ENCODE data around the gene CACNB1. TPM values are rescaled to one million over a fixed set of nuclear protein-coding genes. Genes with fewer than 3 reads are reported as not detected.
A peak's percentile ranks its signal among the peaks of the same experiment; 100 is the strongest.

CACNB1 gene
- polyA plus RNA-seq, 1 donor (not counting 4 experiments of a cell fraction or from before 2014, with no cell fraction given): 4.0 TPM

DNA sequence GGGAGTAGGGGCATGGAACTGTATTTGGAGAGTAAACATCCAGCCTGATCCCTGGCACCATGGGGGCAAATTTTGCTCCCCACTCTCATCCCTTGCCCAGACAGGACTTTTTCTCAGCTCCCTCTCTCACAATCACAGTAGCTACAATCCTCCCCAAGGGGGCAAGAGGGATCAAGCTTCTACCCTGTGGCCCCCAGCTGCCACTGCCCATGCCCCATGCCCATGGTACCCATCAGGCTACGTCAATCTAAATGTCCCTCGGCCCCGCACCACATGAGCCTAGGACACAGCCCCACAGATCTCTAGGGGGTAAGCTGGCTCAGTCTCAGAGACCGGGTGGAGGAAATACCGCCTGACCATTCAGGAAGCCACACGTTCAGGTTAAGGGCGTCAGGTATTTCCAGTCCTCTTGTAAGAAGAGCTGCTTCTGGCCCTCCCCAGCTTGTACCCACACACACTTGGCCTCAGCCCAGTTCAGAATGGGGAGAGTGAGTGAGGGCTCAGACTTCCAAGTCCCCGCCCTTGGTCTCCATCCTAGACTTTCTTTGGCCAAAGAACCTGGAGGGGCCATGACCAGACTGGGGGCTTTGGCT lies 1.8 kb downstream of the CACNB1 start:
- Histone ChIP-seq H4K20me1 (ENCODE audit: control insufficient read depth, extremely low read depth, insufficient read depth, low read length) (no peaks in the 10 kb centered on the region), H3K9me1 (ENCODE audit: control insufficient read depth, extremely low read depth, insufficient read depth, low read length) (no peaks in the 10 kb centered on the region), H3K9ac (ENCODE audit: control insufficient read depth, extremely low read depth, insufficient read depth, low read length) (no peak overlapping the region), H3K4me1 (ENCODE audit: control insufficient read depth, extremely low read depth, insufficient read depth, low read length) (peaks cover 15% of the 10 kb centered on the region), H3K79me2 (ENCODE audit: control insufficient read depth, insufficient read depth, low read length) (peaks cover 28% of the 10 kb centered on the region), H3K4me2 (ENCODE audit: control insufficient read depth, extremely low read depth, insufficient read depth, low read depth, low read length) (peak overlapping the region; percentile 80), H3K9me3 (ENCODE audit: control insufficient read depth, low read depth, low read length) (no peaks in the 10 kb centered on the region), H3K36me3 (ENCODE audit: control insufficient read depth in 2 of 2, extremely low read depth in 1 of 2, insufficient read depth in 2 of 2, low read length in 2 of 2) (peaks cover 4 to 18% of the 10 kb centered on the region in 2 experiments), H3K27ac (ENCODE audit: control insufficient read depth, insufficient read depth, low read length) (no peak overlapping the region), H3K27me3 (ENCODE audit: control insufficient read depth, extremely low read depth, insufficient read depth, low read length) (no peaks in the 10 kb centered on the region), H3K4me3 (ENCODE audit: control insufficient read depth in 2 of 3, extremely low read depth in 1 of 3, insufficient read depth in 2 of 3, low read depth in 1 of 3, low read length in 3 of 3) (peak overlapping the region; percentile 53 to 75 (median 58)), H2AFZ (ENCODE audit: control insufficient read depth, low read length) (no peak overlapping the region)
- dilution Hi-C loops (cut with MboI; ENCODE audit: extremely low pct_ligation_motif_present, low sequenced_read_pairs): no loop called here
- no peak for TF ChIP-seq EZH2 (IDR thresholded peaks at IDR 0.05; ENCODE audit: low read length)
- TF ChIP-seq, protein P1, sequence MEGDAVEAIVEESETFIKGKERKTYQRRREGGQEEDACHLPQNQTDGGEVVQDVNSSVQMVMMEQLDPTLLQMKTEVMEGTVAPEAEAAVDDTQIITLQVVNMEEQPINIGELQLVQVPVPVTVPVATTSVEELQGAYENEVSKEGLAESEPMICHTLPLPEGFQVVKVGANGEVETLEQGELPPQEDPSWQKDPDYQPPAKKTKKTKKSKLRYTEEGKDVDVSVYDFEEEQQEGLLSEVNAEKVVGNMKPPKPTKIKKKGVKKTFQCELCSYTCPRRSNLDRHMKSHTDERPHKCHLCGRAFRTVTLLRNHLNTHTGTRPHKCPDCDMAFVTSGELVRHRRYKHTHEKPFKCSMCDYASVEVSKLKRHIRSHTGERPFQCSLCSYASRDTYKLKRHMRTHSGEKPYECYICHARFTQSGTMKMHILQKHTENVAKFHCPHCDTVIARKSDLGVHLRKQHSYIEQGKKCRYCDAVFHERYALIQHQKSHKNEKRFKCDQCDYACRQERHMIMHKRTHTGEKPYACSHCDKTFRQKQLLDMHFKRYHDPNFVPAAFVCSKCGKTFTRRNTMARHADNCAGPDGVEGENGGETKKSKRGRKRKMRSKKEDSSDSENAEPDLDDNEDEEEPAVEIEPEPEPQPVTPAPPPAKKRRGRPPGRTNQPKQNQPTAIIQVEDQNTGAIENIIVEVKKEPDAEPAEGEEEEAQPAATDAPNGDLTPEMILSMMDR (optimal IDR thresholded peaks at IDR 0.05 in 1 of 3, IDR thresholded peaks at IDR 0.05 in 1 of 3, conservative IDR thresholded peaks at IDR 0.05 in 1 of 3; ENCODE audit: extremely low read depth in 1 of 3, insufficient read depth in 2 of 3, low read length in 3 of 3): no peak
- DNase-seq (ENCODE audit: low read depth, low spot score) (no peak), FAIRE-seq (no peak)

DNA sequence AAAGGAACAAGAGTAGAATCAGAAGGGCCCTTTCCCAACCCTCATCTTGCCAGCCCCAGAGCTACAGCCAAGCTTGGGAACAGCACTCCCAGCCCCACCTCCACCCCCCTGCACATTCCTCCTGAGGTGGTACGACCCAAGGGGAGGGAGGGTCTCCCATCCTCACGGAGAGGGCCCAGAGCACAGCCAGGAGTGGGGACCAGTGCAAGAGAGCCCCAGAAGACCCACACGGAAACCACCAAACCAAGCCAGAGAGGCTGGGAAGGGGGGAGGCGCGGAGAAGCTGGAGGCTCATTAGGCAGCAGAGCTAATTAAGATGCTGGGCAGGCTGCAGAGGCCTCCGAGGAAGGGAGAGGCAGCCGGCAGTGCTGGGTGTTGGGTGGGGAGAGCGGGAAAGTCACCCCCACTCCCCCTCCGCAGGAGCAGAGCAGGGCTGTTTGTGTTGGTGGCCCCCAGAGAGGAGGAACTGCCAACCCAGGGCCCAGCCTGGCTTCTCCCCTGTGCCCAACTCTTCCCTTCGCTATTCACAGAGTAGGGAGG lies 2.4 kb downstream of the CACNB1 start:
- Histone ChIP-seq H3K4me3 (ENCODE audit: control insufficient read depth in 2 of 3, extremely low read depth in 1 of 3, insufficient read depth in 2 of 3, low read depth in 1 of 3, low read length in 3 of 3) (no peak overlapping the region), H3K9ac (ENCODE audit: control insufficient read depth, extremely low read depth, insufficient read depth, low read length) (no peak overlapping the region), H3K27me3 (ENCODE audit: control insufficient read depth, extremely low read depth, insufficient read depth, low read length) (no peaks in the 10 kb centered on the region), H3K4me1 (ENCODE audit: control insufficient read depth, extremely low read depth, insufficient read depth, low read length) (peaks cover 15% of the 10 kb centered on the region), H3K9me1 (ENCODE audit: control insufficient read depth, extremely low read depth, insufficient read depth, low read length) (no peaks in the 10 kb centered on the region), H3K36me3 (ENCODE audit: control insufficient read depth in 2 of 2, extremely low read depth in 1 of 2, insufficient read depth in 2 of 2, low read length in 2 of 2) (peaks cover 4 to 18% of the 10 kb centered on the region in 2 experiments), H3K9me3 (ENCODE audit: control insufficient read depth, low read depth, low read length) (no peaks in the 10 kb centered on the region), H3K4me2 (ENCODE audit: control insufficient read depth, extremely low read depth, insufficient read depth, low read depth, low read length) (no peak overlapping the region), H4K20me1 (ENCODE audit: control insufficient read depth, extremely low read depth, insufficient read depth, low read length) (no peaks in the 10 kb centered on the region), H3K79me2 (ENCODE audit: control insufficient read depth, insufficient read depth, low read length) (peaks cover 22% of the 10 kb centered on the region), H2AFZ (ENCODE audit: control insufficient read depth, low read length) (no peak overlapping the region), H3K27ac (ENCODE audit: control insufficient read depth, insufficient read depth, low read length) (no peak overlapping the region)
- DNase-seq (ENCODE audit: low read depth, low spot score) (no peak), FAIRE-seq (no peak)
- TF ChIP-seq, protein P1 (optimal IDR thresholded peaks at IDR 0.05 in 1 of 3, IDR thresholded peaks at IDR 0.05 in 1 of 3, conservative IDR thresholded peaks at IDR 0.05 in 1 of 3; ENCODE audit: extremely low read depth in 1 of 3, insufficient read depth in 2 of 3, low read length in 3 of 3): no peak
- TF ChIP-seq EZH2 (IDR thresholded peaks at IDR 0.05; ENCODE audit: low read length): no peak
- dilution Hi-C loops (cut with MboI; ENCODE audit: extremely low pct_ligation_motif_present, low sequenced_read_pairs): no loop called here

Measured in keratinocyte (primary cell).